ENCODE data around the gene WASHC3.
"Not testable (repeated sequence)": the region's sequence is repeated elsewhere in the genome, so short reads cannot be mapped to it uniquely, and the experiment has no call there.

WASHC3 gene

DNA sequence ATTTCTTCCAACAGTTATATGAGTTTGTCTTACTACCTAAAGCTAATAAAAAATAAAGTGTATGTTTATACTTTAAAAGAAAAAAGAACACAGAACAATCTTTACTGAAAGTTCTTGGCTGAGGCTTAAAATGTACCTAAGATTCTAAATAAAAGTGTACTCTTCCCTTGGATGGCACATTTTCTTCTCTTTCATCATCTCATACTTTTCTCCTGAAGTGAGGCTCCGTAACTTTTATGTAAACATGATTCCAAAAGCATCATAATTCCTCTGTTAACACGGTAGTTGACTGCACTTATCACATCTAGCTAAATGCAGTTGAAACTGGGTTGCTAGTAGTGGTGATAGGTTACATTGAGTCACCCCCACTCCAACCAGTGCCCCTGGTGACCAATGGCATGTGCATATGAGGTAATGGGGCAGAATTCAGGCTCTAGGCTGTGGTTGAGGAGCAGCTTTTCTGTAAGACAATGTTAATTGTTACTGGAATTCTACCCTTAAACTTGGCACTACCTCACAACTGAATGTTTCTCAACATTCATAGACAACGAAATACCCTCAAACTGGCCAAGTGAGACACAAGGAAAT, 38.4 kb downstream of the WASHC3 start:
- Histone ChIP-seq H3K9me3 (ENCODE audit: control insufficient read depth, insufficient read depth, low read length) (no peaks in the 10 kb centered on the region), H3K4me1 (ENCODE audit: insufficient read depth, low read length) (no peaks in the 10 kb centered on the region), H3K9ac (ENCODE audit: low read depth, low read length) (no peak overlapping the region), H3K36me3 (ENCODE audit: insufficient read depth, low read length) (no peaks in the 10 kb centered on the region)

DNA sequence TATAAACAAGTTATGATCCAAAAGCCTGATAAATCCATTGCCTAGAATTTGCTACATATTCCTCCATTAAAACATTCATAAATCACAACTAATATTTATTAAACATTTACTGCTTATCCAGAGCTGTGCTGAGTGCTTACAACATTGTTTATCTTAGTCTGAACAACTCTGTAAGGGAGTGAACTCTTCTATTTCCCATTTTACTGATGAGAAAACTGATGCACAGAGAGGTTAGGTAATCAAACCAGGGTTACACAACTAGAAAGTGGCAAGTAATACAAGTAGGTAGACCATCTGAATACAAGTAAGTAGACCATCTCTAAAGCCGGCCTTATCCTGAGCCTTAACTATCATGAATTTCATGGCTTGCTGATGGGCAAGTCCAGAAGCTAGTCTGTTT, 39.5 kb downstream of the WASHC3 start:
- Histone ChIP-seq H3K4me1 (ENCODE audit: insufficient read depth, low read length) (no peaks in the 10 kb centered on the region), H3K36me3 (ENCODE audit: insufficient read depth, low read length) (no peaks in the 10 kb centered on the region), H3K9me3 (ENCODE audit: control insufficient read depth, insufficient read depth, low read length) (no peaks in the 10 kb centered on the region), H3K9ac (ENCODE audit: low read depth, low read length) (no peak overlapping the region)

DNA sequence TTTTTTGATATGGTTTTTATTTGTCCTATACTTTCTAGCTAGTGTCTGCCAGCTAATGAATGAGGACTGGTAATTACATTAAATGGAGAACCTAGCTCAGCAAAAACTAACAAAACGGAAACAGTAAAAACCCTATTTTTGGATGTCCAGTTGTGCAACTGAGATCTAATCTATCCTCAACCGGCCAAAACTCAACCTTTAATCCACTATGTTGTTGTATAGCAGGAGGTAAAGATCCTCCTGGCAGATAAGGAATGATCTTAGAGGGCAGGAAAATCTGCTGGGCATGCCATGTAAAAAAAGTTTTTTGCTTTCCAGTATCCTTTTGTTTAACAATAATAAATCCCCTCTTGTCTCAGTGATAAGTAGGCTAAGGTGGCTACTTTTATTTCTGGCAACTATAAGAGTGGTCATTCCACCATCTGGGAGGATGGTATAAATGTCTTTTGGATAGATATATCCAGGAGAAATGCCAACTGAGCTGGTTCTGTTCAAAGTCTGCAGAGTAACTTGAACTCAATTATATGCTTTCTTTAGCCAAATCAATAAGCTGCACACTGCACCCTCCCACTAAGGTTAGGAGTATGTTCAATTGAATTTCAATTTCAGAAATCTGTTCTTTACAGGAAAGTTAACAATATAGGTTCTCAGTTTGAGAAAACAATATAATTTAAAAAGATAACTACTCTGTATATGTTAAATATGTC, 40.1 kb downstream of the WASHC3 start:
- no peaks in the 10 kb centered on the region for H3K4me1 ChIP-seq (ENCODE audit: insufficient read depth, low read length)
- no peak overlapping the region for H3K9ac ChIP-seq (ENCODE audit: low read depth, low read length)
- H3K36me3 ChIP-seq (ENCODE audit: insufficient read depth, low read length) = no peaks in the 10 kb centered on the region
- H3K9me3 ChIP-seq (ENCODE audit: control insufficient read depth, insufficient read depth, low read length) = no peaks in the 10 kb centered on the region

DNA sequence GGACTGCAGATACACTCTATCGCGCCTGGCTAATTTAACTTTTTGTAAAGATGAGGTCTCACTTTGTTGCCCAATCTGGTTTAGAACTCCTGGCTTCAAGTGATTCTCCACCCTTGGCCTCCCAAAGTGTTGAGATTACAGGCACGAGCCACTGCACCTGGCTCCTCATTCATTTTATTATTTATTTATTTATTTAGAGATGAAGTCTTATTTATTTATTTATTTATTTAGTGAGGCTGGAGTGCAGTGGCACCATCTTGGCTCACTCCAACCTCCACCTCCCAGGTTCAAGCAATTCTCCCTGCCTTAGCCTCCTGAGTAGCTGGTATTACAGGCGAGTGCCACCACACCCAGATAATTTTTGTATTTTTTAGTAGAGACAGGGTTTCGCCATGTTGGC, 43.2 kb downstream of the WASHC3 start:
- not testable (repeated sequence) for H3K4me1 ChIP-seq (ENCODE audit: insufficient read depth, low read length); H3K9ac ChIP-seq (ENCODE audit: low read depth, low read length); H3K36me3 ChIP-seq (ENCODE audit: insufficient read depth, low read length); H3K9me3 ChIP-seq (ENCODE audit: control insufficient read depth, insufficient read depth, low read length)

DNA sequence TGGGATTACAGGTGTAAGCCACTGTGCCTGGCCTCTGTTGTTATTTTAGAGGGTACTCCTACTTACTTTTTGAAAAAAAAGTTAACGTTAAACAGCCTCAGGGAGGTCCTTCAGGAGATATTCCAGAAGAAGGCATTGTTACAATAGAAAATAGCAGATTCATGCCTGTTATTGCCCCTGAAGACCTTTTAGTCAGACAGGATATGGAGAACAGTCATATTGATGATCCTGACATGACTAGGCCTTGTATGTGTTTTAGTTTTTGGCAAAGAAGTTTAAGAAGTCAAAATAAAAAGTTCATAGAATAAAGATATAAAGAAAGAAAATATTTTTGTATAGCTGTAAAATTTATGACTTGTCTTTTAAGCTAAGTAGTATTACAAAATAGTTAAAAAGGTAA, 45.3 kb downstream of the WASHC3 start:
- no peaks in the 10 kb centered on the region for H3K9me3 ChIP-seq (ENCODE audit: control insufficient read depth, insufficient read depth, low read length)
- no peaks in the 10 kb centered on the region for H3K36me3 ChIP-seq (ENCODE audit: insufficient read depth, low read length)
- H3K4me1 ChIP-seq (ENCODE audit: insufficient read depth, low read length) = no peaks in the 10 kb centered on the region
- no peak overlapping the region for H3K9ac ChIP-seq (ENCODE audit: low read depth, low read length)

DNA sequence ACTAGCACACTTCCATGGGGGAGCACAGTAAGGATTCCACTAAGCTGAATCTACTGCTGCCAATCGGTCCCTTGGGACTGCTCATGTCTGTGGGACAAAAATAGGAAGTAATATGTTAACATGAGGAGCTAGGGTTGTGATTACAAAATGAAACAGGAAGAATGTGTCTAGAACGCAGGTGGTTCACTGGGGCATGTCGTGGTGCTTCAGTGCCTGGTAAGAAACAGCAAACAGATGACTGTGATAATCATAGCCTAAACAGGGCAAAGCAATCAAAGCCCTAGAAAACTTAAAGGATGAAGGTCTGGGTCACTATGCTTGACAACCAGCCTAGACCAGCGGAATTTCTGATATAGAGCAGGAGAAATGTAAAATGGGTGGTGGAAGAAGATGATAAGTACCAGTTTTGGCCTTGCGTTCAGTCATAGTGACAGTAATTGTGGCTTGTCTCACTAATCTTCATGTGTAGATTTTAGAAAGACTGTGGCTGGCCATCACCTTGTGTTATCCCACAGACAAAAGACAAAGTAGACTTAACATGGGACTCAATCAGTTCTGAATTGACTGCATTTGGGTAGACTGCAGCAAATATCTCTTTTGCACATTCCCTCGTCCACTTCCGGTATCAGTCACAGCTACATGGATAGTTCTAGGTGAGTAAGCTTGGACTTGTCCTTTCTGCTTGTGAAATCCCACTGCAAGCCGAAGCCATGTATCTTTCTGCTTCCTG, 51.4 kb downstream of the WASHC3 start:
- H3K9me3 ChIP-seq (ENCODE audit: control insufficient read depth, insufficient read depth, low read length) = no peaks in the 10 kb centered on the region
- no peaks in the 10 kb centered on the region for H3K36me3 ChIP-seq (ENCODE audit: insufficient read depth, low read length)
- H3K4me1 ChIP-seq (ENCODE audit: insufficient read depth, low read length) = no peaks in the 10 kb centered on the region
- no peak overlapping the region for H3K9ac ChIP-seq (ENCODE audit: low read depth, low read length)

DNA sequence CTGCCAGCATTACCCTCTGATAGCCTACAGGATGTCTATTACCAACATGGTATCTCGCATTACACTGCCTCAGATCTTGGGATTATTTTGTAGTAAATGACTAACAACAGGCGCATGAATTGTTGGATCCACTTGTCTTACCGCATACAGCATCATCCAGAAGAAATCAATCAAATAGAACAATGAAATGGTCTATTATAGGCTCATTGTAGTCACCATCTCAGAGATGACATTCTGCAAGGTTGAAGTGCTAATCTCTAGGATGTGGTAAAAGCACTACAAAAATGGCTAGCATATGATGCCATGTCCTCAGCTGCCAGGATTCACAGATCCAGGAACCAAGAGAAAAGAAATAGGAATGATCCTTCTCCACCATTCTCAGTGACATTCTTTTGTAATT, 52.0 kb downstream of the WASHC3 start:
- no peaks in the 10 kb centered on the region for H3K4me1 ChIP-seq (ENCODE audit: insufficient read depth, low read length)
- no peaks in the 10 kb centered on the region for H3K36me3 ChIP-seq (ENCODE audit: insufficient read depth, low read length)
- no peaks in the 10 kb centered on the region for H3K9me3 ChIP-seq (ENCODE audit: control insufficient read depth, insufficient read depth, low read length)
- H3K9ac ChIP-seq (ENCODE audit: low read depth, low read length) = no peak overlapping the region

DNA sequence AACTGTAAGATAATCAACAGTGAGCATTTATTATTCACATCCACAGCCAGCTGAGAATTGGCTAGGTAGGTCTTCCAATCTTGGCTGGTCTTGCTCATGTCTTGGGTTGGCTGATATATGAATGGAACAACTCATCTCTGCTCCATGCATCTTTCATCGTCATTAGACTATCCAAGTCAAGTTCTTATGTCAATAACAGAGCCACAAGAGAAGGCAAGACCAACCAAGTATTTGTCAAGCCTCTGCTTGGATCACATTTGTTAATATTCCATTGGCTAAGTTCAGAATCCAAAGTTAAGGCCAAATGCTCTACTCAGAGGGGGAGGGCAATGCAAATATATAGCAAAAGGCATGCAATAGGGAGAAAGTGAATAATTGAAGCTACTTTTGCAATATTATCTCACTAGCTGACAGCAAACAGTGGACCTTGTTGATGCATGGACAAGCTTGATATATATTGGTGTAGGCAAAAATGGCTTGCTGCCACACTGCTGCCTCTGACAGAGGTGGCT, 53.1 kb downstream of the WASHC3 start:
- Histone ChIP-seq H3K4me1 (ENCODE audit: insufficient read depth, low read length) (no peaks in the 10 kb centered on the region), H3K36me3 (ENCODE audit: insufficient read depth, low read length) (no peaks in the 10 kb centered on the region), H3K9me3 (ENCODE audit: control insufficient read depth, insufficient read depth, low read length) (no peaks in the 10 kb centered on the region)

DNA sequence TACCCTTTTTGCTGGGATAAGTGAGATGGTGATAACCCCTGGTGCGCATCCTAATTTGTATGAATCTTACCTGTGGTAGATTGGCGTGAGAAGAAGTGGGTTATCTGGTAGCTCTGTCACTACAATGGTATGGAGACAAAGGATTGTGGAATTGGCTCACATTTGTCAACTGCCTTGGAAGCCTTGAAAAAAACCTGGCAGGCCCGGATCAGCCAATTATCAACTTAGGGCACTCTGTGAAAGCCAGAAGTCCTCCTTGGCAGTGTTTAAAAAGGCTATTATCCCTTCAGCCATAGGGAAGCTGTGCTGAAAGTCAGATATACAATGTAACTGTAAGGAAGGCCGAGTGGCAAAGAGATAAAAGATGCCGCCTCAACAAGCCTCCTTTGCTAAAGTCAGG, 56.5 kb downstream of the WASHC3 start:
- H3K9me3 ChIP-seq (ENCODE audit: control insufficient read depth, insufficient read depth, low read length) = no peaks in the 10 kb centered on the region
- no peaks in the 10 kb centered on the region for H3K36me3 ChIP-seq (ENCODE audit: insufficient read depth, low read length)
- H3K4me1 ChIP-seq (ENCODE audit: insufficient read depth, low read length) = no peaks in the 10 kb centered on the region
- H3K9ac ChIP-seq (ENCODE audit: low read depth, low read length) = no peak overlapping the region

More for the DNA sequence above, 53.1 kb downstream of the WASHC3 start:
- H3K9ac ChIP-seq (ENCODE audit: low read depth, low read length) = no peak overlapping the region

DNA sequence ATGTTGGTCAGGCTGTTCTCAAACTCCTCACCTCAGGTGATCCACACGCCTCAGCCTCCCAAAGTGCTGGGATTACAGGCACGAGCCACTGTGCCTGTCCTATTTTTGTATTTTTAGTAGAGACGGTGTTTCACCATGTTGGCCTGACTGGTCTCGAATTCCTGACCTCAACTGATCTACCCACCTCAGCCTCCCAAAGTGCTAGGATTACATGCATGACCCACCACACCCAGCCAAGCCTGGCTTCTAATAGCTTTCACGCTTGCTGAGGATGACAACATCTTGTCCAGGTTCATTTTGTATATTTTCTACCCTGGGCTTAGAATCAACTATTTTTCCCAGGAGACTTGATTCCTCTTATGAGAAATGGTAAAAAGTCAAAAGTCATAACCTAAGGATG, 64.7 kb downstream of the WASHC3 start:
- Histone ChIP-seq H3K9ac (ENCODE audit: low read depth, low read length) (no peak overlapping the region), H3K36me3 (ENCODE audit: insufficient read depth, low read length) (no peaks in the 10 kb centered on the region), H3K4me1 (ENCODE audit: insufficient read depth, low read length) (no peaks in the 10 kb centered on the region), H3K9me3 (ENCODE audit: control insufficient read depth, insufficient read depth, low read length) (no peaks in the 10 kb centered on the region)

DNA sequence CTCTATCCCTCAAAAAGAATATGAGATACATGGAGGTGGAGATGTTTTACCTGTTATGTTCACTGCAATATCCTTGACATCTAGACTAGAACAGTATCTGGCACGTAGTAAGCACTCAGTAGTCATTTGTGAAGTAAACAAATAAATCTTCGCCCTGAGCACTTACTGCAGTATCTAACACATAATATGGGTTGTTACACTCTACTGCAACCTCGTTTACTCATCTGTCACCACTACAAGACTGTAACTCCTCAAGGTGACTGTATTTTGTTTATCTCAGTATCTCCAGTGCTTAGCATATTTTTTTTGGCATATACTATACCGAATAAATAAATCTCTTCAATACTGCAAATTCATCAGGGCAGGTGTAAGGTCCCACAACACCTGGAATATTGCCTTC, 66.1 kb downstream of the WASHC3 start:
- H3K36me3 ChIP-seq (ENCODE audit: insufficient read depth, low read length) = no peaks in the 10 kb centered on the region
- H3K4me1 ChIP-seq (ENCODE audit: insufficient read depth, low read length) = no peaks in the 10 kb centered on the region
- no peak overlapping the region for H3K9ac ChIP-seq (ENCODE audit: low read depth, low read length)
- H3K9me3 ChIP-seq (ENCODE audit: control insufficient read depth, insufficient read depth, low read length) = no peaks in the 10 kb centered on the region

DNA sequence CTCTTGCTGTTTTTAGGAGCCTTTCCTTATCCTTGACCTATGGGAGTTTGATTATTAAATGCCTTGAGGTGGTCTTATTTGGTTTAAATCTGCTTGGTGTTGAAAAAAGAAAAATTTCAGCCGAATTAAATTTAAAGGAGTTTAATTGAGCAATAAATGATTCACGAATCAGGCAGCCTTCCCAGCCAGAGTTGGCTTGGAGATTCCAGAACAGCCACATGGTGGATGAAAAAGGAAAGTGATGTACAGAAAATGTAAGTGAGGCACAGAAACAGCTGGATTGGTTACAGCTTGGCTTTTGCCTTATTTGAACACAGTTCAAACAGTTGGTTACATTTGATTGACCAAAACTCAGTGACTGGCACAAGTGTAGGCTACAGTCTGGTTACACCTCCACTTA, 69.7 kb downstream of the WASHC3 start:
- Histone ChIP-seq H3K9ac (ENCODE audit: low read depth, low read length) (no peak overlapping the region), H3K36me3 (ENCODE audit: insufficient read depth, low read length) (no peaks in the 10 kb centered on the region), H3K9me3 (ENCODE audit: control insufficient read depth, insufficient read depth, low read length) (no peaks in the 10 kb centered on the region), H3K4me1 (ENCODE audit: insufficient read depth, low read length) (no peaks in the 10 kb centered on the region)

DNA sequence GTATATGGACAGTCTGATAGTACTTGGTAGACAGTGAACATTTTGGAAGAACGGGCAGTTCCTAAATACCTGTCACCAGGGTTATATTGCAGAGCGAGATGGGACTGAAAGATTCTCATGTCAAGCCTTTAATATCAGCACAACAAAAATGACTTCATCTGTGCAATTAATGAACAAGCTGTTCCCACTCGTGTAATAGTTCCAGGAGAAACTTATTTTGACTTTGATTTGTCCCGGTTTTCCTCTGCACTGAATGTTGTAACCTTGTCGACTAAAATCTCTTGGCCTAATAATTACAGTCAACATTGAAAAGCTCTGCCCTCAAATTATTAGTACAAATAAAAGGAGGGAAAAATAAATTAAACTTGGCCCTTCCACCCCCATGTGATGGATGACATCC, 79.5 kb downstream of the WASHC3 start:
- Histone ChIP-seq H3K9ac (ENCODE audit: low read depth, low read length) (no peak overlapping the region), H3K9me3 (ENCODE audit: control insufficient read depth, insufficient read depth, low read length) (no peaks in the 10 kb centered on the region), H3K4me1 (ENCODE audit: insufficient read depth, low read length) (peaks cover 7% of the 10 kb centered on the region; the same call in 1 of the 2 replicates), H3K36me3 (ENCODE audit: insufficient read depth, low read length) (no peaks in the 10 kb centered on the region)

DNA sequence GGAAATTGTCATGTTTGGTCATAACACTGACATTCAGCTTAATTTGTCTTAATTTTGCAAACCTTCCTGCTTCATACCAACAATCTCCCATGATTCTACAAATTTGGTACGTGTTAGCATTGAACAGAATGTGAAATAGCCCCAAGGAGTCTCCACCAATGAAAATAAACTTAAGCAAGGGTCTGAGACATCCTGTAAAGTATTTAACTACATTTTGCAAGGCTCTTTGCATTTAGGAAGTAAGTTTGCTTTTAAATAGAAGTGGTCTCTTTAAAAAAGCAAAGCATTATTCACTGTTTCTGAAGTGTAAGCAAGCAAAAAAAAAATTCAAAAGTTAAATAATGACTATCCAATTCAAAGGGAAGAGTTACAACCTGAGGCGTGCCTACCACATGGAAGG, 79.9 kb downstream of the WASHC3 start:
- no peak overlapping the region for H3K9ac ChIP-seq (ENCODE audit: low read depth, low read length)
- no peaks in the 10 kb centered on the region for H3K9me3 ChIP-seq (ENCODE audit: control insufficient read depth, insufficient read depth, low read length)
- no peaks in the 10 kb centered on the region for H3K36me3 ChIP-seq (ENCODE audit: insufficient read depth, low read length)
- H3K4me1 ChIP-seq (ENCODE audit: insufficient read depth, low read length) = peaks cover 7% of the 10 kb centered on the region; the same call in 1 of the 2 replicates

DNA sequence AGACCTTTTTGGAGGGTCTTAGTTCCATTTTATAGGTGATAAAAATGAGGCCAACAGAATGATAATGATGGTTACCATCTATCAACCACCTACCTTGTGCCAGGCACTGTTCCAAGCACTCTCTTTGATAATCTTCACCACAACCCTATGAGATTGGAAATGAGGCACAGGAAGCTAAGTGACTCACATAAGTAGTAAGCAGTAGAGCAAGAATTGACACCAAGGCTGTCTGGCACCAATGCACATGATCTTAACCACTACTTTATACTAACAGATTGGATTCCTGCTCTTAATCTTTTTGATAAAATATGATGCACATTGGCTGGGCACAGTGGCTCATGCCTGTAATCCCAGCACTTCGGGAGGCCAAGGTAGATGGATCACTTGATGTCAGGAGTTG, 93.0 kb downstream of the WASHC3 start:
- no peaks in the 10 kb centered on the region for H3K4me1 ChIP-seq (ENCODE audit: insufficient read depth, low read length)
- no peaks in the 10 kb centered on the region for H3K9me3 ChIP-seq (ENCODE audit: control insufficient read depth, insufficient read depth, low read length)
- no peak overlapping the region for H3K9ac ChIP-seq (ENCODE audit: low read depth, low read length)
- H3K36me3 ChIP-seq (ENCODE audit: insufficient read depth, low read length) = no peaks in the 10 kb centered on the region

Data from ES-I3 (cell line).